T-helper 1 cell treated with Interleukin-12 subunit alpha and Interleukin-12 subunit beta and Interleukin-4 antibody, amounts not matched to agents 30 μg/mL and 1 μg/mL, for 36 hours (primary cell): ENCODE data around the gene GMPS.
"Not testable (repeated sequence)": the region's sequence is repeated elsewhere in the genome, so short reads cannot be mapped to it uniquely, and the experiment has no call there.

ENCODE experiments used
- H3K27ac Mint-ChIP-seq: one replicate; pipeline ENCODE4 v1.8.0; 2021; ENCODE audit warnings: mild to moderate bottlenecking, mixed read lengths
- H3K27me3 Mint-ChIP-seq: one replicate; pipeline ENCODE4 v1.8.0; 2021; ENCODE audit warnings: low read depth, mixed read lengths
- H3K36me3 Mint-ChIP-seq: one replicate; pipeline ENCODE4 v1.8.0; 2021; ENCODE audit warnings: low read depth, mixed read lengths
- H3K4me1 Mint-ChIP-seq: one replicate; pipeline ENCODE4 v1.8.0; 2021; ENCODE audit warnings: low read depth, mixed read lengths
- H3K4me3 Mint-ChIP-seq: one replicate; pipeline ENCODE4 v1.8.0; 2021; ENCODE audit warnings: mild to moderate bottlenecking, moderate library complexity, mixed read lengths
- H3K9me3 Mint-ChIP-seq: one replicate; pipeline ENCODE4 v1.8.0; 2021; ENCODE audit warnings: mixed read lengths

GMPS gene

DNA sequence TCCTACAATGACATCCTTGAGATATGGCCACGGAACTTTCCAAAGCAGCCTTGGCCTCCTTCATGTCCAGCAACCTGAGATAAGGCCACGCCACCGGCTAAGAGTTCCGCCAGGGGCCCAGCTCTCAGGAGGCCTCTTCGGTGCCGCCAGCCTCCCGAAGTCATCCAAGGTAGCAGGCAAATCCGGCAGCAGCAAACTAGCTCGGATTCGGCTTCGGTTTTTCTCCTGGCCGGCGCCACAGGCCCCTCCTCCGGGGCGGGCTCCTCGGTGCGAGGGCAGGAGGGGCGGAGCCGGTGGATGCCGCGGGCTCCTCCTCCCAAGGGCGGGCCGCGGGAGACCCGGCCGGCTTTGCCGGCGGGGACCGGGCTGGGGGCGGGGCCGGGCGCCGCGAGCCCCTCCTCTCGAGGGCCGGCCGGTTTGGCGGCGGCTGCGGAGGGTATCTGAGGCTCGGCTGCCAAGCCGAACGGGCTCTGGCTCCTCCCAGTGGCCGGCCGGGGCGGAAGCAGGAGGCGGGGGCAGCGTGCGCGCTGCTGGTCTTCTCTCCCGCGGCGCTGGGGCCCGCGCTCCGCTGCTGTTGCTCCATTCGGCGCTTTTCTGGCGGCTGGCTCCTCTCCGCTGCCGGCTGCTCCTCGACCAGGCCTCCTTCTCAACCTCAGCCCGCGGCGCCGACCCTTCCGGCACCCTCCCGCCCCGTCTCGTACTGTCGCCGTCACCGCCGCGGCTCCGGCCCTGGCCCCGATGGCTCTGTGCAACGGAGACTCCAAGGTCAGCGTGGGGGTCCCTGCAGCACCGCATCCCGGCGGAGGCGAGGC lies at the start of gene GMPS:
TSS of gene GMPS (plus strand) at position 518 of the 812 bp plus-strand sequence. CDS start at position 739, 221 bp downstream.
- Mint-ChIP-seq H3K27ac (peak within 1 kb of the TSS; percentile 99), H3K4me3 (peak within 1 kb of the TSS; percentile 100), H3K9me3 (no peaks in the 10 kb centered on the region), H3K36me3 (peaks cover 3% of the 10 kb centered on the region), H3K4me1 (peaks cover 20% of the 10 kb centered on the region), H3K27me3 (no peaks in the 10 kb centered on the region)

DNA sequence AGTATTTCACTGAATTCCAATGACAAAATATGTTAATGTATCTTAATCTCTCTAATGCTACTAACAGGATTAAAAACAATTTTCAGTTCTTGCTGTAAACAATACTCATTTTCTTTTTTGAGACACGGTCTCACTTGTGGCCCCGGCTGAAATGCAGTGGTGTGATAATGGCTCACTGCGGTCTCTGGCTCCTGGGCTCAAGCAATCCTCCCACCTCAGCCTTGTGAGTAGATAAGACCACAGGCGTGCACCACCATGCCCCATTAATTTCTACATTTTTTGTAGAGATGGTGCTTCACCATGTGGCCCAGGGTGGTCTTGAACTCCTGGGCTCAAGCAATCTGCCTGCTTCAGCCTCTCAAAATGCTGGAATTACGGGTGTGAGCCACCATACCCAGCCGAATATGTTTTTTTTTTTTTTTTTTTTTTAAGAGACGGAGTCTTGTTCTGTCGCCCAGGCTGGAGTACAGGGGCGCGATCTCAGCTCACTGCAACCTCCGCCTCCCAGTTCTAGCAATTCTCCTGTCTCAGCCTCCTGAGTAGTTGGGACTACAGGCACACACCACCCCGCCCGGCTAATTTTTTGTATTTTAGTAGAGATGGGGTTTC lies 41.9 kb upstream of the GMPS start:
- not testable (repeated sequence) for H3K4me3 Mint-ChIP-seq, H3K27ac Mint-ChIP-seq, H3K27me3 Mint-ChIP-seq, H3K4me1 Mint-ChIP-seq, H3K9me3 Mint-ChIP-seq, H3K36me3 Mint-ChIP-seq

- Mint-ChIP-seq H3K4me1 (peaks cover 10% of the 10 kb centered on the region), H3K27ac (no peak overlapping the region), H3K27me3 (no peaks in the 10 kb centered on the region), H3K4me3 (no peak overlapping the region), H3K9me3 (no peaks in the 10 kb centered on the region), H3K36me3 (peaks cover 15% of the 10 kb centered on the region)
These were observed 34.9 kb upstream of the GMPS start for GRCh38 chr3:155835341-155836071.

- Mint-ChIP-seq H3K27ac (no peak overlapping the region), H3K4me3 (no peak overlapping the region), H3K9me3 (no peaks in the 10 kb centered on the region), H3K27me3 (no peaks in the 10 kb centered on the region), H3K4me1 (peaks cover 27% of the 10 kb centered on the region), H3K36me3 (peaks cover 16% of the 10 kb centered on the region)
These were observed 26.9 kb upstream of the GMPS start for GRCh38 chr3:155843569-155843968.

- Mint-ChIP-seq H3K27me3 (no peaks in the 10 kb centered on the region), H3K36me3 (peaks cover 20% of the 10 kb centered on the region), H3K4me1 (peaks cover 36% of the 10 kb centered on the region), H3K27ac (no peak overlapping the region), H3K4me3 (peak overlapping the region; percentile 3), H3K9me3 (no peaks in the 10 kb centered on the region)
These were observed 24.3 kb upstream of the GMPS start for GRCh38 chr3:155846119-155846518.

DNA sequence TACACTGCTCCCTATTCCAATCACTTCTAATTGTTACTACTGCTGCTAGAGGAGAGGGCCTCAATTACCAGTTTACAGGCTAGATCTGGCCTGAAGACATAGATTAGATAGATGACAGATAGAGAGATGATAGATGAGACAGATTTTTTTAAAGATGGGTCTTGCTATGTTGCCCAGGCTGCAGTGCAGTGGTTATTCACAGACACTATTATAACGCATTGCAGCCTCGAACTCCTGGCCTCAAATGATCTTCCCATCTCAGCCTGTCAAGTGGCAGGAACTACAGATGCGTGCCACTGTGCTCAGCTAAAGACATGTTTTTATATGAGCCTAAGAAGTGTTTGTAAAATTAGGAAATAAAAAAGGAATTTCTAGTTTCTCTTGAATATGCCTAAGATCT lies 22.5 kb upstream of the GMPS start:
- peaks cover 50% of the 10 kb centered on the region for H3K4me1 Mint-ChIP-seq
- no peak overlapping the region for H3K4me3 Mint-ChIP-seq
- H3K9me3 Mint-ChIP-seq = no peaks in the 10 kb centered on the region
- H3K27me3 Mint-ChIP-seq = no peaks in the 10 kb centered on the region
- H3K36me3 Mint-ChIP-seq = peaks cover 34% of the 10 kb centered on the region
- no peak overlapping the region for H3K27ac Mint-ChIP-seq

- H3K27me3 Mint-ChIP-seq = not testable (repeated sequence)
- peak overlapping the region; percentile 44 for H3K4me3 Mint-ChIP-seq
- peaks cover 44% of the 10 kb centered on the region for H3K4me1 Mint-ChIP-seq
These were observed 21.0 kb upstream of the GMPS start for GRCh38 chr3:155849404-155849803.

DNA sequence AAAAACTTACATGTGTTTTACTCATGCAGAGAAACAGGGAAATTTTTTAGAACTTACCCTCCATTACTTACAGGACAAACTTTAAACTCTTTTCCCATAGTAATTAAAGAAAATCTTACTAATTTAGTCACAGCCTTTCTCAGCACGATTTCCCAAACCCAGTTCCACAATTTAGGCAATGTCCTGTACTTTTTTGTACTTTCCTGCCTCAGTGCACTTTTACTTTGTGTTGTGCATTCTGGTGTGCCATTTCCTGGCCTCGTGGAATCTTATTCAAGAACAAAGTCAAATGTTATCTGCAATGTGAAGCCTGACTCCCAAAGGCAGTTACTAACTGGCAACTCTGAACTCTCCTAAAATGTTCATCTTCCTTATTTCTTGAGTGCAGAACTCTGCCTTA lies 18.1 kb upstream of the GMPS start:
- Mint-ChIP-seq H3K27ac (peak overlapping the region; percentile 99), H3K36me3 (peaks cover 36% of the 10 kb centered on the region), H3K27me3 (no peaks in the 10 kb centered on the region), H3K4me3 (peak overlapping the region; percentile 90), H3K9me3 (no peaks in the 10 kb centered on the region), H3K4me1 (peaks cover 39% of the 10 kb centered on the region)

More at GRCh38 chr3:155849404-155849803, 21.0 kb upstream of the GMPS start:
- H3K36me3 Mint-ChIP-seq = peaks cover 37% of the 10 kb centered on the region
- not testable (repeated sequence) for H3K9me3 Mint-ChIP-seq, H3K27ac Mint-ChIP-seq

GRCh38 chr3:155853214-155854140 lies 17.0 kb upstream of the GMPS start:
- Mint-ChIP-seq H3K4me1 (peaks cover 32% of the 10 kb centered on the region), H3K27ac (peak overlapping the region; percentile 99), H3K9me3 (no peaks in the 10 kb centered on the region), H3K36me3 (peaks cover 31% of the 10 kb centered on the region), H3K4me3 (peak overlapping the region; percentile 90), H3K27me3 (no peaks in the 10 kb centered on the region)

- peaks cover 29% of the 10 kb centered on the region for H3K36me3 Mint-ChIP-seq
- no peaks in the 10 kb centered on the region for H3K9me3 Mint-ChIP-seq
- H3K4me1 Mint-ChIP-seq = peaks cover 28% of the 10 kb centered on the region
- H3K4me3 Mint-ChIP-seq = peak within 1 kb of the TSS; percentile 90
- no peaks in the 10 kb centered on the region for H3K27me3 Mint-ChIP-seq
- H3K27ac Mint-ChIP-seq = peak within 1 kb of the TSS; percentile 99
These were observed 16.1 kb upstream of the GMPS start, which contains the start of gene SLC33A1 for GRCh38 chr3:155854141-155854940. Gene SLC33A1, minus strand, starts transcription at chr3:155854427. Its CDS starts 430 bp downstream, at chr3:155853997.

DNA sequence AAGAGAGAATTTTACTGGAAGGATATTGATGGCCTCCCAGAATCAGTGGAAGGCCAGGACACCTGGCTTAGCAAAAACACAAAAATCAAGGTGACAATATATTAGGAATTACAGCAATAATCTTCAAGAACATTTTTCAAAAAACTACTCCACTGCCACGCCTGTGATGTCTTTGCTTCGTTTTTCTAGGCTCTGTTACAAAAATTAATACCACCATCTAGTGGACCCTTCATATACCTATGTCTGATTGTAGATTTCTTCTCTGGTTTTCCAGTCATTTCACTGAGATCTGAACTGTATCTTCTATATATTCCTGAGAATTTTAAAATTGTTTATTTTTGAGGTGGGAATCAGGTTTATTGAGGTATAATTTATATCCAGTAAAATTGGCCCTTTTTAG lies 10.6 kb upstream of the GMPS start:
- Mint-ChIP-seq H3K4me3 (no peak overlapping the region), H3K4me1 (peaks cover 24% of the 10 kb centered on the region), H3K9me3 (peaks cover 6% of the 10 kb centered on the region), H3K36me3 (peaks cover 5% of the 10 kb centered on the region), H3K27me3 (no peaks in the 10 kb centered on the region), H3K27ac (no peak overlapping the region)

GRCh38 chr3:155860424-155860823 lies 10.0 kb upstream of the GMPS start:
- peaks cover 22% of the 10 kb centered on the region for H3K4me1 Mint-ChIP-seq
- H3K36me3 Mint-ChIP-seq, H3K4me3 Mint-ChIP-seq, H3K27me3 Mint-ChIP-seq, H3K27ac Mint-ChIP-seq, H3K9me3 Mint-ChIP-seq: not testable (repeated sequence)

- Mint-ChIP-seq H3K36me3 (peaks cover 3% of the 10 kb centered on the region), H3K27me3 (no peaks in the 10 kb centered on the region), H3K27ac (peak overlapping the region; percentile 86), H3K4me1 (peaks cover 22% of the 10 kb centered on the region), H3K4me3 (peak overlapping the region; percentile 39), H3K9me3 (peaks cover 6% of the 10 kb centered on the region)
These were observed 8.8 kb upstream of the GMPS start for GRCh38 chr3:155861476-155862183.
